ENCODE measurements around the gene PIGS.
A peak's percentile ranks its signal among the peaks of the same experiment; 100 is the strongest.
"Not testable (repeated sequence)": the region's sequence is repeated elsewhere in the genome, so short reads cannot be mapped to it uniquely, and the experiment has no call there.

The PIGS gene

DNA sequence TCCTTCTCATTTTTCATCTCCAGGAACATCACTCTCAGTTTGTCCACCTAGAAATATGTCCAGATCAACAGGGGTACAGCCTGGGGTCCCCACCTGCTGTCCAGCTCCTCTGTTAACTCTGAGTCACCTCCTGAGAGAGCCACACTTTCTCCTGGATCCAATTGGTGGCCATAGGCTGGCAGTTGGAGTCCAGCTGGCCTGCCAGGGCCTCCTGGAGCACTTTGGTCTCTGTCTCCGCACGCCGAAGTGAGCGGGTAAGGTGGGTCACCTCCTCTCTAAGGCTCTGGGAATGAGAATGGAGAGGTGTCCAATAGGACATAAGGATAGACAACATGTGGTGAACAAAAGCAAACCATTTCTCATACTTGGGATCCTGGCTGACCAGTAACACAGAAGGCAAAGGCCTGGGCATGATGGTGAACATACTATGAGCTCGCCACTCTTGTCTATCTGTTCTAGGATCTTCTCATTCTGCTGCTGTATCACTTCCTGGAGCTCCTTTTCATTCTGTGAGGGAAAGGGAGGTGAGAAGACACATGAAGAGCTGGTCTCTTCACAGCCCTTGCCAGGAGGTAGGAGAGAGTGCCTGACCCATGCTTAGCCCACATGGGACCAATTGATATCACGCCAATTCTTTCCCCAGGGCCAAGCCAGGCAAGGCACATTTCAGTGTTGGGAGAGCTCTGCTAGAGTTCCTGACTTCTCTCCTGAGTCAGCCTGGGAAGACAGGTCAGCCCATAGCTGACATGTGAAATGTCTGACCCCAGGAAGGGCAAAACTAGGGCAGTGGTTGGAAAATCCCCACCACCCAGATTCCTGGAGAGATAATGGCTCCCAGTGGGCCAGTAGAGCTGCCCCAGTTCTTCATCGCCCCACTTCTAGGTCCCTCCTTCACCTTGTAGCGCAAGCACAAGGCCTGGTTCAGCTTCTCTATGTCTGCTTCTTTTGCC, 7.2 kb upstream of the PIGS start:
- no peak for DNase-seq (ENCODE audit: low read depth in 3 of 3)

DNA sequence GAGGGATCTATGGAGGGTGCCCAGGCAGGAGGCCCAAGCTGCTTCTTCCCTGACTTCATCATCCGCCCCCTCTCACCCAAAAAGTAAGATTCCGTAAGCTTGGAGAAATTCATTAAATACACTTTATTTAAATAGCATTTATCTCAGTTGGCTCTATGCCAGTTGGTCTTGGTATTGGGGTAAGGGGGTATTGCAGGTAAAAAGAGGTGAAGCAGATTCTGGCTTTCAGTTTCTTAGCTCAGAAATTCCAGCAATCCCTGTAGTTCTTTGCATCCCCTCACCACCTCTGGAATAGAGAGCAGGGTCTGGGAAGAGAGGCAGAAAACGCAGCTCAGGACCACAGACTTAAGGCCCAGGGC, 6.1 kb upstream of the PIGS start:
- no peak for DNase-seq (ENCODE audit: low read depth in 3 of 3)

DNA sequence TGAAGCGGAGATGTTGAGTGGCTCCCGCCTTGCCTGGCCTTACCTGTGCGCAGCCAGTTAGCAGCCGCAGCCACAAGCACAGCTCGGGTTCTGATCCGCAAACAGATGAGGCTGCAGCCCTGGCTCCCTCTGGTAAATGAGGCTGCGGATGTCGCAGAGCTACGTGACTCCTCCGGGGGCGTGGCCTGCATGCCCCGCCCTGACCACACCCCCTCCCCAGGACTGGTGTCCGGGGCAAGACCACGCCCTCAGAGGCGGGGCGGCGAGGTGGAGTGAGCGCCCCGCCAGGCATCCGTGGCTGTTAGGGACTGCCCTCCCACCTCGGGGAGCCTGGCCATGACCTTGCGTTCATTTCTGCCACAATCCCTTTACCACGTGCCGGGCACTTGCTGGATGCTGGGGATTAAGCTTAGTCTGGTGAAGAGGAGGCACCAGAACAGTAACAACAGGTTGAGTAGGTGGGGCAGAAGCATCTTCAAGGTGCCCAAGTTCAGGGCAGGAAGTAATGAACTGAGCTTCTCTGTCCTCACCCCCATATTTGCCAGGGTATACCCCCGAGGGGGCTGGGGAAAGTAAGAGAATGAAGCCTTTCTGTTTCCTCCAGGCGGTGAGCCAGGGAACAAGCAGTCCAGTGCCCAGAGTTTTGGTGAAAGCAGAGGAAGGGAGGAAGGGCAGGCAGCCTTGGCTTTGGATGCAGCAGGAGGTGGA, 5.6 kb upstream of the PIGS start, which contains the start of gene ALDOC:
Gene ALDOC (minus strand): TSS at position 138 of the 708 bp plus-strand sequence. CDS start 1,363 bp downstream, outside the sequence.
- DNase-seq (ENCODE audit: low read depth in 3 of 3), result peak; percentile 93 to 99 (median 94)

DNA sequence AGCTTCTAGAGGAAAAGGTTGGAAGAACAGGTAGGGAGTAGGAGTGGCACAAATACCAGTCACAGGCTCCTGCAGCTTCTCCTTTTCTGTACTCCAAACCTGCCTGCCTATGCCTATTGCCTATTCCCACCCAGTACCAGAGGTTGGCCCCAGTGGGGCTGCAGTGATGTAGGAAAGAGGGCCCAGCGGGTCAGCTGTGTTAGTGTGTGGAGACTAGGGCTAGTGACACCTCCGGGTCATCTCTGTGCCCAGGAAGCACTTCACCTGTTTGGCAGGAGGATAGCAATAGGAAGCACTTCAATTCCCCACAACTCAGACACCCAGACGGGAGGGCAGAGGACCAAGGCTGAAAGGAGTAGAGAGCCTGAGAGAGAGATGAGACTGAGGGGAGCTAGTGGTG, 4.7 kb upstream of the PIGS start:
- DNase-seq (ENCODE audit: low read depth in 3 of 3), result not testable (repeated sequence)

DNA sequence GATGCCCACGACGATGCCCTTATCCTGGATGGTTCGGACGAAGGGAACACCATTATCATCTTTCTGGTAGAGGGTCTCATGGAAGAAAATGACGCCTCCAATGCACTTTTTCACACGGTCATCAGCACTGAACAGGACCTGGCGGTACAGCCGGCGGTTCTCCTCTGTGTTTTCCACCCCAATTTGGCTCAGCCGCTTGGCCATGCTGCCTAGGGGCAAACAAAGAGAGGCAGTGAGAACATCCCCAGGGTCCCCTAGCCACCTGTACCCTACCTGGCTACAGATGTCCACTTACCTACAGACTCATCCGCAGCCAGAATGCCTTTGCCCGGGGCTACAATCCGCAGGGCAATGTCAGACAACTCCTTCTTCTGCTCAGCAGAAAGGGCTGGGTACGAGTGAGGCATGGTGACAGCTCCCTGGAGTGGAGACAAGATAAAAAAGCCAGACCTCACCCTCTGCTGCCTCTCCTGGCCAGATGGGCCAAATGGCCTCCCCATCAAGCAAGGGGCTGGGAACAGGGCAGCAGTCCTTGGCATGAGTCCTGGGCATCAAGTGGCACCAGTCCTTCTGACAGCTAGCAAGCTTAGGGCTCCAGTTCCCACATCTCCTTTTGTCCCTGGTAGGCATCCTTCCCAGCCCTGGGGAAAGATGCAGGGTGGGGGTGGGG, 3.9 kb upstream of the PIGS start:
- no peak for DNase-seq (ENCODE audit: low read depth in 3 of 3)

DNA sequence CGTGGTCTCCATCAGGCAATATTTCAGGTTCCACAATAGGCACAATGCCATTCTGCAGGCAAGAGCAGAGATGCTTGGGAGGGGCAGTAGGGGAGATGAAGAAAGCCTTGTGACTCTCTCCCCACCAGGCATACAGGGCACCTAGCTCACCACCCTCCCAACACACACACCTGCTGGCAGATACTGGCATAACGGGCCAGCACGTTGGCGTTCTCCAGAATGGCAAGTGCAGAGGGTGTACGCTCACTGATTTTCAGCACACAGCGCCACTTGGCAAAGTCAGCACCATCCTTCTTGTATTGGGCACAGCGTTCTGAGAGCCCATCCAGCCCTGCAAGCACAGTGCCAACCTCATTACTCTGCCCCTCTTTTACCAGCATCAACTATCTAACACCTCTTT, 3.2 kb upstream of the PIGS start:
- DNase-seq (ENCODE audit: low read depth in 3 of 3), result no peak

DNA sequence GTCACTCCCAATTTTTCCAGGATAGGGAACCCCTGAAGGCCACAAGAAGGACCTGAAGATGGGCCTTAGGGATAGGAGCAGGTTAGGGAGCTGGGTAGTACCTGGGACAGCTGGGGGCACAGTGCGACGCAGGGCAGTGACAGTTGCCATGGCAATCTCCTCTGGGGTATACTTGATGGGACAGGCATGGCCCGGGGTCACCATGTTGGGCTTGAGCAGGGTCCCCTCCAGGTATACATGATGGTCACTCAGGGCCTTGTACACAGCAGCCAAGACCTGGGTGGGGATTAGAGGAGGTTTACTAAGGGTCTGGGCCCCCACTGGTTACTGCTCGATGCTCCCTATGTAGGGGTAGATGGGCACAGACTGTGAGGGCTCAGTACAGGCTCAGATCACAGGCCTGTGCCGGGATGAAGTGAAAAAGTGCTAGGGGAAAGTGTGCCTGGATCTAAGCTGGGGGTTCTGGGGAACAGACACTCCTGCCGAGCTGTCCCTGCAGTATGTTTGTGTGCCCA, 2.7 kb upstream of the PIGS start:
- no peak for DNase-seq (ENCODE audit: low read depth in 3 of 3)

DNA sequence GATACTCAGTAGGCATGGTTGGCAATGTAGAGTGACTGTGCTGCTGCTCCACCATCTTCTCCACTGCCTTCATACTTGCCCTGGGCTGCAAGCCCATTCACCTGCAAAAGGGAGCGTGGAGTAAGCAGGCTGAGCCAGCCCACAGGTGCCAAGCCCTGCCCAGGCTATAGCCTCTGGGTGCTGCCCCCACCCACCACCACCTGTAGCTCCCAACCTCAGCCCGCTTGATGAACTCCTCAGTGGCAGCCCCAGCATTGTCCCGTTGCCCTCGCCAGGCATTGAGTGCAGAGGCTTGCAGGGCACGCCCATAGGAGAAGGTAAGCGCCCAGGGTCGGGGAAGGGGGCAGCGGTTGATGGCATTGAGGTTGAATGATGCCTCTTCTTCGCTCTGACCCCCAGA, 2.2 kb upstream of the PIGS start:
- DNase-seq (ENCODE audit: low read depth in 3 of 3), result no peak

DNA sequence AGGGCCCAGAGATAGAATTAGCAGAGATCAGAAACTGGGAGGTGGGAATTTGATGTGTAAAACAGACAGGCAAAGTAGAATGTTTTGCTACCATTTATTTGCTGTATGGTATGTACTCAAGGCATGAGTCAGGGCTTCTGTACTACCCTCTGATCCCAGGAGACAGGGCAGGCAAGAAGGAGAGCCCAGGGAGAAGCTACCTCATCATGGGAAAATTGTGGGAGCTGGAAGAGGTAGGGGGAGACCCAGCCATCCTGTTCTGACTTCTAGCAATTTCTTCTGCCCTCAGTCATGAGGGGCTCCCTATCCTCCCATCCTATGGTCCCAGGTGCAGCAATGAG, 1.7 kb upstream of the PIGS start:
- DNase-seq (ENCODE audit: low read depth in 3 of 3), result no peak

DNA sequence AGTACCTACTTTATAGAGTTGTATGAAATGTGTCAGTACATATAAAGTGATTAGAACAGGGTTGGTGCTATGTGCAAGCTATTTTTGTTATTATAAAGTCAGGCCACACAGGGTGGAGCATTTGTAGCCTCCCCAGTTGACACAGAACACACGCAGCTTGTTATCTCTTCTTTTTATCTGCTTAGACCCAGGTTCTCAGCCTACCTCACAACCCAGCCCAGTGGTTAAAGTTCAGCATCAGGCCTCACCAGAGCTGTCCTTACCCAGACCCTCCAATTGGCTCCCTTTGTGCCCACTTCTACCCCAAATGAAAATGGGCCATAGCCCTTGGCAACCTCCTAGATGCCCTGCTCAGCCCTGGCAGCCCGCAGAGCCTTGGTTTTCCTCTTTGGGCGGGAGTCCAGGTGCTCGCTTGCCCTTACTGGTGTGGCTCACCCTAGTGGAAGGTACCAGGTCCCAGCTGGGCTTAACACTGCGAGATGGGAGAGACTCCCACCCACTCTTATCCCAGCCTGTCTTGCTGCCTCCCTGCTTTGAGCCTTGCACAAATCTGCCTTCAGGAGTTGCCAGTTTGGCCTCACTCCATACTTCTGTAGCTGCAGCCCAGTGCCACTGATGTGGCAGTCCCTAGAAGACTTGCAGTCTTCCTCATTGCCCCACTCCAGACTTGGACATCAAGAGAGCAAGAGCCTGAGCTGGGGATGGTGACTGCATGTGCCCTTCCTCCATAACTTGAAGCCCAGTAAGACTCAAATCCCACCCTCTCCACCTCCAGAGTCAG, 1.1 kb upstream of the PIGS start:
- no peak for DNase-seq (ENCODE audit: low read depth in 3 of 3)

DNA sequence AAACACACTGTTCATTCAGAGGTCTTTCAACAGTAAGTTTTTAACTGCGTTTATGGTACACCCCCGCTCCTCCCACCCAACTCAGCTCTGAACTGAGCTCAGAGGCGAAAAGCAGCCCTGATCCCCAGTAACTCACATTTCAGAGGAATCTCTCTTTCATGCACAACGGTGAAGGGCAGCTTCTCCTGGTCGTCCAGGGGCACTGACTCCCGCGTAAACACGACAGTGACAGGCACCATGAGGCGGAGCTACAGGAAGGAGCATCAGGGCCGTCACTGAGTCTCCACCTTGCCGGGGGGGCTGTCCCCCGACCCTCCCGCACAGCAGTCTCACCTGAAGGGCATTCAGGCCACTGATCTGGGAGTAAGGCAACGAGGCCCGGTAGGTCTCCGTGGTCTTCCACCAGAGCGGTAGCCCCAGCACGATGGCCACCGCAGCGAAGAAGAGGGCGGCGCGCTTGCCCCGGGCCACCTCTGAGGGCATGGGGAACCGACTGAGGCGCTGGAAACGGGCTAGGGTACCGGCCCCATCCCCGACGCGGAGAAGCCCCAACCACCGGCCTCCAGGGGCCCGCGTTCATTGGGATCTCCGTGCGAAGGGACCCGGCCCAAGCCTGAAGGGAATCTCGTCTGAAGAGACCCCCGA, 486 bp downstream of the PIGS start:
- DNase-seq (ENCODE audit: low read depth in 3 of 3), result no peak

DNA sequence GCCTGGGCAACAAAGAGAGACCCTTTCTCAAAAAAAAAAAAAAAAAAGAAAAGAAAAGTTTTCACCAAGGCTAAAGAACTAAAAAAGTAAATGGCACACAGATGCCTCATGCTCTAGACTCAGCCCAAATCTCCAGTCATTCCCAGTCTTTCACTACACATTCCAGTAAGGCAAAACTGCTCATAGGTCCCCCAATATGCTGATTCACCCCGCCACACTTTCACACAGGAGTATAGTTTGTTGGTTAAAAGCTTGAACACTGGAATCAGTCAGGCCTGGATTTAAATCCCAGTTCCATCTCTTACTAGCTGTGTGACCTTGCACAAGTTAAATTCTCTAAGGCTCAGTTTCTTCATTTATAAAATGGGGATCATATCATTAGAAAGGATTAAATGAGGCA, 1.9 kb downstream of the PIGS start:
- no peak for DNase-seq (ENCODE audit: low read depth in 3 of 3)

DNA sequence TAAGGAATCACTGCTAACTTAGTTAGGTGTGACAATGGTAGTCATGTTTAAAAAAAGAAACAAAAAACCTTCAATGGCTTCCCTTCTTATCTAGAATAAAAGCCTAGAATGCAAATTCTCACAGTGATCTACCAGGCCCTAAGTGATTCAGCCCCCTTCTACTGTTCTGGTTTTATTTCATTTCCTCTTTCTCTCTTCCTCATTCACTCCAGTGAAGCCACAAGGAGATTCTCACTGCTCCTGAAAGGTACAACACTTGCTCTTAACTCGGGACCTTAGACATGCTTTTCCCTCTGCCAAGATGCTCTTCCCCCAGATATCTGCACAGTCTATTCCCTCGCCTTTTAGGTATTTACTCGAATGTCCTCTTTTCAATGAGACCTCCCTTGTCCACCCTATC, 3.7 kb downstream of the PIGS start:
- no peak for DNase-seq (ENCODE audit: low read depth in 3 of 3)

DNA sequence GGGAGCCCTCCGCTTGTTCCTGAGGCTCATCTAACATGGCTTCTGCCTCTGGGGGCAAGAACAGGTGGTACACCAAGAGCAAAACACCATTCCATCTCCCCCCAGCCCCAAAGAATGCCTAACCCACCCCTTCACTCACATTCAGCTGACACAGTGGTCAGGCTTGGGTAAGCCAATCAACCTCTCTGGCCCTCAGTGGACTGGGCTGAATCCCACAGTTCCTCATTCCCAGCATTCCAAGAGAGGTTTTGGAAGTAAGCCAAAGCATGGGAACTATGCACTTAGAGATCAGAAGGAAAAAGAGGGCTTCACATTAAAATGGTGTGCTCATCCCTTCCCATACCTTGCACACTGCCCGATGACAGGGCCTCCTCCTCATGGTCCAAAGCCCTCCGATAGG, 7.8 kb downstream of the PIGS start:
- DNase-seq (ENCODE audit: low read depth in 3 of 3), result no peak

DNA sequence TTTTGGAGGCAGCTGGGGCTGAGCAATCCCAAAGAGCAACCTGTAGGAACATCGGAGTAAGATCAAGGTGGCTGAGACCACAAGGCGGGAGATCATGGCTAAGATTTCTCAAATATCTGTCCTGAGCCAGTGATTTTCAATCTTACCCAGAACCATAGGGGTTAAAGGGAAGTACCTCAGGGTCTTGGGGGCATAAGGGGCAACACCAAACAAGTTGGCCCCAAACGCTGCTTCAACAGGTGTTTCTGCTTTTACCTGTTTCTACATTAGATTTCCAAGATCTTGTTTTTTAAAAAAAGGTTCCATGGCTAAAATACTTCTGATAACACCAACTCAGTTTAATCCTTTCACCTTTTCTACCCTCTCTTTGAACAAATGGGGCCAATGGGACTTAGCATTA, 16.3 kb downstream of the PIGS start:
- no peak for DNase-seq (ENCODE audit: low read depth in 3 of 3)

DNA sequence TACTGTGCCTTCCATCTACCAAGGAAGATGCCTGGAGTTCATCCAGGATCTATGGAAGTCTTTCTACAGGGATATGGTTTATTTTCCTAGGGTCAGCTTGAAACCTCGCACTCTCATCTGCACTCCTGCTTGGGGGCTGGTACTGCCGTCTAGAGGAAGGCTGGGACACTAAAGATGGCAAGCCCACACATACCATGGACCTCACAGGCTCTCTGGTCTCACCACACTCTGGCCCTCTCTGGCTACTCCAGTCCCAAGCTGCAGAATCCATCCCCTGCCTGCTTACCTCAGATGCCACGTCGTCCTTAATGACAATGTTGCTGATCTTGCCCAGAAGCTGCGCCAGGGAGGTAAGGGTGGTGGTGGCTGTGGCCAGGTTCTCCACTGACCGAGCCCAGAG, 16.8 kb downstream of the PIGS start:
- DNase-seq (ENCODE audit: low read depth in 3 of 3), result no peak

DNA sequence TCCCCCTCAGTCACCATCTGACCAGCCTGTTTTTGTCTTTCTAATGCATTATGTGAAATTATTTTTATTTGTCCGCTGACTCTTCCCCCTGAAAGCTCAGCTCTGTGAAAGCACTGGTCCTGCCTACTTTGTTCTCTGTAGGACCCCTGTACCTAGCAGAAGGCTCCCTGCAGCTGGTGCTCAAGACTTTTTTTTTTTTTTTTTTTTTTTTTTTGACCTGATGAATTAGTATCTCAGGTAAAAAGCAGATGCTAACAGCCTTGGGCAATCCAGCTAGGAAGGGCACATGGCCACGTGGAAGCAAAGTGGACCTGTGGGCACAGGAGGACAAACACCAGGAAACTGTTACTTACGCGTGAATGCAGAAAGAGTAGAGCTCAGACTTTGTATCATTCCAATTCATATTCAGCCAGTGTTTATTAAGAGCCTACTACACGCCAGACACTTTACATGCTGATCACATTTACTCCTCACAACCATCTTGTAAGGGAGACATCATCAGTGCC, 18.3 kb downstream of the PIGS start:
- no peak for DNase-seq (ENCODE audit: low read depth in 3 of 3)

DNA sequence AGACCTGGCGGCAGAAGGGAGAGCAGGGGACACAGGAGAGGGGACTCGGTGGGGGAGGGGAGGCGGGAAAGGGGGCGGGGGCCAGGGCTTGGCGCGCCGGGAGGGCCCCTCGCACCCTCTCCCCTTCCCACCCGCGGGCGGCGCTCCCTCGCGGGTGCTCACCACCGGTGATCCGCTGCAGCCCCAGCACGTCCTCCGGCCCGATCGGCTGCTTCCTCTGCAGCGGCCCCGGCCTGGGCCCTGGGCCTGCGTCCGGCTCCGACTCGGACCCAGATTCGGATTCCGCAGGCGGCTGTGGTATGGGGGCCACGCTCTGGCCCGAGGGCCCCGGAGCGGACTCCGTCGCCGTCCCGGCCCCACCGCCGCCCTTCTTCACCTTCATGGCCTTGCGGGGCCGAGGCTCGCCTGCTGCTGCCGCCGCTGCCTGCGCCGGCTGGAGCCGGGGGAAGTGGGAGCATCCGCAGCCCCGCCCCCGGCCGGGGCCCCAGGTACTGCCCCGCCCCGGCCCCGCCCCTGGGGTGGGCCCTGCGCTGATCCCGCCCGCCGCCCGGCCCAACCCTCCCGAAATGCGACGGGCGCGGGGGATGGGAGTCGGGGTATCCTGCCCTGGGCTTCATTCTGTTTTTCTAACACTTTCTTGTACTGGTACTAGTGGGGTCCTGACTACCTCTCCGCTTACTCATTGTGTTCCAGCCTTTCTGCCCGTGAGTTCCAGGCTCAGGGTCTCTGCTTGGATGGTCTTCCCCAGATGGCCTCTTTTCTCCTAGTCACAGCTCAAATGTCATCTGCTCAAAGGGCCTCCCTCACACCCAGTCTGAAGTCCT, 18.9 kb downstream of the PIGS start, which contains the start of gene UNC119:
Gene UNC119 (minus strand): TSS at position 449 of the 824 bp plus-strand sequence. CDS start 67 bp downstream, at position 382.
- peak; percentile 52 to 75 (median 59) for DNase-seq (ENCODE audit: low read depth in 3 of 3)

DNA sequence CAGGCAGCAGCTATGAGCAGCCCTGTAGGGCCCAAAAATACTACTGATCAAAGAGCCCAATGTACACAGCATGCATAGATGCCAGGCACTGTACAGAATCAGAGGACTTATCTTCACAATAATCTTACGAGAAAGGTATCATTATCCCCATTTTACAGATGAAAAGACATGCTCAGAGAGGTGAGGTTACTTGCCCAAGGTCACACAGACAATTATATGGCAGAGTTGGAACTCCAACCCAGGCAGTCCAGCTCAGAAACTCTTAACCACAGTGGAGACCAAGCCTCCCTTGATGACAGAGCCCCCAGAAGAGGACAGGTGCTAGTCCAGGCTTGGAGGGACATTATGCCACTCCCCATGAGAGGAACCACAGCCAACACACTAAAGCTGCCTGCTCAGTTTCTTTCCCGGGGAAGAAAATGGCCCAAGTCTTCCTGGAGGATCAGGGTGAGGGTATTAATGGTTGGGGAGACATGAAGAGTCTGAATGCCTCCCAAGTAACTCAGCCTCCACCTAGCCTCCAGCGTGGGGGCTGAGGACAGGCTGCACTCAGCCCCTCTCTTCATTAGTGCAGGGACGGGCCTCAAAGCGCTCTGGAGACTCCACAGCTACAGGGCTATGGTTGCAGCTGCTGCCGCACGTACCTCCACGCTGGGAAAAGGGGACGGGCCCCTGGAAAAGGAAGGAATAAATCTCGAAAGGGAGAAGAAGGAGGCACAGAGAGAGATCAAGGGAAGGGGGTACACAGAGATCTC, 19.7 kb downstream of the PIGS start:
- DNase-seq (ENCODE audit: low read depth in 3 of 3), result no peak
